Activated T-helper 17 cell treated with anti-CD3 and anti-CD28 coated beads, Interleukin-2, amount 50 U/mL, for 72 hours (primary cell): ENCODE measurements around the gene OR2H1. TPM values are rescaled to one million over a fixed set of nuclear protein-coding genes. Genes with fewer than 3 reads are reported as not detected.

Experiments used
- ATAC-seq: fragments of 150-1000 bp; cut with Tn5 transposase; replicated peaks from 2 replicates; pipeline ENCODE4 v1.10.0; 2021; ENCODE audit warnings: mild to moderate bottlenecking, moderate library complexity
- H3K27ac Mint-ChIP-seq: one replicate; pipeline ENCODE4 v1.8.0; 2022; ENCODE audit warnings: mixed read lengths
- H3K27me3 Mint-ChIP-seq: one replicate; pipeline ENCODE4 v1.8.0; 2022; ENCODE audit warnings: mixed read lengths
- H3K36me3 Mint-ChIP-seq: one replicate; pipeline ENCODE4 v1.8.0; 2022; ENCODE audit warnings: low read depth, mild to moderate bottlenecking, mixed read lengths
- H3K4me1 Mint-ChIP-seq: one replicate; pipeline ENCODE4 v1.8.0; 2022; ENCODE audit warnings: mixed read lengths
- H3K4me3 Mint-ChIP-seq: one replicate; pipeline ENCODE4 v1.8.0; 2022; ENCODE audit warnings: mild to moderate bottlenecking, mixed read lengths
- H3K9me3 Mint-ChIP-seq: one replicate; pipeline ENCODE4 v1.8.0; 2022; ENCODE audit warnings: mixed read lengths
- total RNA-seq, 2 donors: library from RNA; stranded (reverse); gene quantifications; one replicate each; pipeline ENCODE4 v1.2.3, GENCODE V29; 2022

OR2H1 gene
- total RNA-seq, 2 donors from 2014 or later = not detected

DNA sequence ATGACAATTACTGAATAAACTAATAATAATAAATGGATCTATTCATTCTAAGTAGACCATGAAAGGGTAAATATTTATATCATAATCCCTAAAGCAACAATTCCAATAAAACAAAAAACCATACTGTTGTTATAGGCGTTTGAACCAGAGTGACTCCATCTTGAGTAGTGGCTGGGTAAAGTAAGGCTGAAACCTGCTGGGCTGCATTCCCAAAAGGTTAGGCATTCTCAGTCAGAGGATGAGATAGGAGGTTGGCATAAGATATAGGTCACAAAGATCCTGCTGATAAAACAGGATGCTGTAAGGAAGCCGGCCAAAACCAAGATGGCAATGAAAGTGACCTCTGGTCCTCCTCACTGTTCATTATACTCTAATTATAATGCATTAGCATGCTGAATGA lies 8.3 kb downstream of the OR2H1 start:
- Mint-ChIP-seq H3K4me1 (no peaks in the 10 kb centered on the region), H3K9me3 (no peaks in the 10 kb centered on the region), H3K36me3 (no peaks in the 10 kb centered on the region), H3K27ac (no peak overlapping the region), H3K4me3 (no peak overlapping the region), H3K27me3 (peaks cover 21% of the 10 kb centered on the region)
- no peak for ATAC-seq

DNA sequence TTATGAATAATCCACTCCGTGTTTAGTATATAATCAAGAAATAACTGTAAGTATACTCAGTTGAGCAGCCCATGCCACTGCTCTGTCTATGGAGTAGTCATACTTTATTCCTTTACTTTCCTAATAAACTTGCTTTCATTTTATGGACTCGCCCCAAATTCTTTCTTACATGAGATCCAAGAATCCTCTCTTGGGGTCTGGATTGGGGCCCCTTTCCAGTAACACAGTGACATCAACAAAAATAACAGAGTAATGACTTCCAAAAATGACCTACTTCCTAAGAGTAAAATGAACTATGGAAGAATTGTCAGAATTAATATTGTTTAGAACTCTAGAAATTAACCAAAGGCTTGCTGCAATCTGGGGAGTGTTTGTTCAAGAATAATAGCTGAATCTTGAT lies 8.8 kb downstream of the OR2H1 start:
- H3K4me3 Mint-ChIP-seq = no peak overlapping the region
- ATAC-seq = no peak
- H3K27me3 Mint-ChIP-seq = peaks cover 21% of the 10 kb centered on the region
- H3K9me3 Mint-ChIP-seq = no peaks in the 10 kb centered on the region
- no peak overlapping the region for H3K27ac Mint-ChIP-seq
- no peaks in the 10 kb centered on the region for H3K4me1 Mint-ChIP-seq
- H3K36me3 Mint-ChIP-seq = no peaks in the 10 kb centered on the region

DNA sequence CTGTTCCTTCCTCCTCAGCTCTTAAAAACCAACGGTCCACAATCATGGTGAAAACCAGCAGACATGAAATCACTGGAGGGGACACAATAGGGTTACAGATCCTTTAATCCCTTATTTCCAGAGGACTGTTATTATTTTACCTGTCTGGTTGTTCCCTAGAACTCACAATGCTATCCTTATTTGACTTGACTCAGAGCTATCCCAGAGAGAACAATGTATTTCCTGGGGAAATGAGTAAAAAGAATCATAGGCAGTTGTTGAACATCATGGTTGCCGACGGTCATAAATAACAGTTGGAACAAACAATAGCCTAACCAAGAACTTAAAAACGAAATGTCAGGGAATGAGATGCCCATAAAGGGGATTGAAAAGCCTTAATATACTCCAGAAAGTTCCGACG lies 9.3 kb downstream of the OR2H1 start:
- Mint-ChIP-seq H3K27ac (no peak overlapping the region), H3K27me3 (peaks cover 19% of the 10 kb centered on the region), H3K4me3 (no peak overlapping the region), H3K9me3 (no peaks in the 10 kb centered on the region), H3K4me1 (no peaks in the 10 kb centered on the region), H3K36me3 (no peaks in the 10 kb centered on the region)
- ATAC-seq = no peak

DNA sequence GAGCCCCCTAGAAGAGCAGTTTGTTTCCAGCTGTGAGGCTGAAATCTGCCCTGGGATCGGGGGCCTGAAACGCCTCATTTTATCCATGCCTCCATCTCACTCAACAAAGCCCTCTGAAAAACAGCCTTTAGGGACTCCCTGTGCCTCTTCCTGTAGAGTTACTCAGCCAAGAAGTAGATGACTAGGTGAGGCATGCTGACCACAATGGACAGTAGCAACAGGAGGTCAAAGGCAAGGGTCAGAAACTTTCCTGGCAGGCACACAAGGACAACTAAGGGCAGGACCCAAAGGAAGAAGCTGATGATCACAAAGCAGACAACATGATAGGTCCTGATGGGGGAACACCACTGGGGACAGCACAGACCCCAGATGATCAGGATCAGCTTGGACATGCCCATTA lies 18.0 kb downstream of the OR2H1 start:
- Mint-ChIP-seq H3K4me3 (no peak overlapping the region), H3K9me3 (no peaks in the 10 kb centered on the region), H3K4me1 (no peaks in the 10 kb centered on the region), H3K27ac (no peak overlapping the region), H3K36me3 (no peaks in the 10 kb centered on the region), H3K27me3 (peaks cover 10% of the 10 kb centered on the region)
- ATAC-seq = no peak

DNA sequence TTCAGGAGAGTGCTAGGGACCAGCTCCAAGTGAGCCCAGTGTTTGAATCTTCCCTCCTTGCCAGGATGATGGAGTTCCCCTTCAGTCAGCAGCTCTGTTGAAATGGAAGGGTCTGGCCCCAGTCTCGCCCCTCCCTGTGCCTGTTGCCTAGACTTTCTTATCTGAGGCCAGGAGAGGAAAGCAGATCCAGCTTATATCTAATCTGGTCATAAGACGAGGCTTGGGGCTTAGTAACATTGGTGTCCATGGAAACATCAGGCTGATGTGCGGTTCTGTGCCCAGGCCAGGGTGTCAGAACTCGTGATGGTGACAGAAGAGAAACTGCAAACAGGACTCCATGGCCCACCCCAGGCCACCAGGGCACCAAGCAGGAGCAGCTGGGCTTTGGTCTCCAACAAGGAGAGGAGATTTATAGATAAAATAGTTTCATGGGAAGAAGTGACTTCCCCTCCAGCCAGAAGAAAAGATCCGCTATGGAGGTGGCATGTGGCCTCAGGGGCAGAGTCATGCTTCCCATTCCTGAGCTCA lies 21.0 kb downstream of the OR2H1 start:
- H3K4me3 Mint-ChIP-seq = no peak overlapping the region
- ATAC-seq = no peak
- no peaks in the 10 kb centered on the region for H3K4me1 Mint-ChIP-seq
- no peaks in the 10 kb centered on the region for H3K9me3 Mint-ChIP-seq
- H3K27me3 Mint-ChIP-seq = peaks cover 4% of the 10 kb centered on the region
- no peak overlapping the region for H3K27ac Mint-ChIP-seq
- H3K36me3 Mint-ChIP-seq = no peaks in the 10 kb centered on the region

DNA sequence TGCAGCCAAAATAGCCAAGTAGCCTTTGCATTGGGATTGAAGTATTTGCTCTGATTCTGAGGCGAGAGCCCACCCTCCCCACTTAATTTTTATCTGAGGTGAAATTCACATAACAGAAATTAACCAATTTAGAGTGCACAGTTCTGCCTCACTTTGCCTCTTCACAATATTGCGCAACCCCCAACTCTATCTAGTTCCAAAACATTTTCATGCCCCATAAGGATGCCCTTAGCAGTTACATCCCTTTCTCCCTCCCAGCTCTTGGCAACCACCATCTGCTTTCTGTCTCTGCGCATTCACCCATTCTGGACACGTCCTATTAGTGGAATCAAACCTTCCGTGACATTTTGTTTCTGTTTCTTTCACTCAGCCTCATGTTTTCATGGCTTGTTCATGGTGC lies 21.8 kb downstream of the OR2H1 start:
- H3K9me3 Mint-ChIP-seq = no peaks in the 10 kb centered on the region
- no peaks in the 10 kb centered on the region for H3K4me1 Mint-ChIP-seq
- H3K4me3 Mint-ChIP-seq = no peak overlapping the region
- no peaks in the 10 kb centered on the region for H3K36me3 Mint-ChIP-seq
- no peaks in the 10 kb centered on the region for H3K27me3 Mint-ChIP-seq
- H3K27ac Mint-ChIP-seq = no peak overlapping the region
- ATAC-seq = no peak

DNA sequence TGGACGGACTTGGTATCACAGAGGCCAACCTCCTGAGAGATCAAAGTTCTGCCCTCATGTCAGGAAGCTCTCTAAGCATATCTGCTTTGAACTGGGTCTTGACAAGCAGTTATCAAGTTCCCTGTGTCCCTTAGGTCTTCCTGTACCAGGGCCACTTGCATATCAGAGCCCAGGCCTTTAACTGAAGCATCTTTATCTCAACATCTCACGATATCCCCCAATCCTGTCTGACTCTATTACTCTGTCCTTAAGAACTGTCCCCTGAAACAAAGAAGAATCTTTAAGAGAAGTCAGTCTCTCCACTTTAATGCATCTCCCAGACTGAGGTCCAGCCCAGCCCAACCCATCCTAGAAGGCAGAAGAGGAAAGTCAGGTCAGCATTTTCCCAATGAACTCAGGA lies 22.6 kb downstream of the OR2H1 start:
- no peaks in the 10 kb centered on the region for H3K4me1 Mint-ChIP-seq
- H3K36me3 Mint-ChIP-seq = no peaks in the 10 kb centered on the region
- no peak for ATAC-seq

DNA sequence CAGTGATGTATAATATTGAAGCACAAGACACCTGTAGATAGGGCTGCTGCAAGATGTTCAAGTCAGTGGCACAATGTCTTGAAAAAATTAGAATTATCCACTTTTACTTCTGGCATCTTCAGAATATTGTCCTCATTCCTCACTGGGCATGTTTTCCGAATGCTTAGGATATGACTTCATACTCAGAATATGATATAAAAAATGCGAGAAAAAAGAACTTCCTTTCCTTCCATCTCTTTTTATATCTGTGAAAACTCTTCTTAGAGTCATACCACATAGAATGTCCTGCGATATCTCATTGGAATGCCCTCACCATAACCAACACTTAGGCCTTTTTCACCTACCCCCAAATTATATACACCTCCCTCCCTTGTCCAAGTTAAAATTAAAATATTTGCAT lies 26.2 kb downstream of the OR2H1 start:
- no peak for ATAC-seq
- no peaks in the 10 kb centered on the region for H3K4me1 Mint-ChIP-seq
- H3K9me3 Mint-ChIP-seq = no peaks in the 10 kb centered on the region
- peaks cover 14% of the 10 kb centered on the region for H3K27me3 Mint-ChIP-seq
- H3K27ac Mint-ChIP-seq = no peak overlapping the region
- no peak overlapping the region for H3K4me3 Mint-ChIP-seq
- no peaks in the 10 kb centered on the region for H3K36me3 Mint-ChIP-seq

More for the DNA sequence above, 22.6 kb downstream of the OR2H1 start:
- Mint-ChIP-seq H3K9me3 (no peaks in the 10 kb centered on the region), H3K27me3 (no peaks in the 10 kb centered on the region), H3K4me3 (no peak overlapping the region), H3K27ac (no peak overlapping the region)

DNA sequence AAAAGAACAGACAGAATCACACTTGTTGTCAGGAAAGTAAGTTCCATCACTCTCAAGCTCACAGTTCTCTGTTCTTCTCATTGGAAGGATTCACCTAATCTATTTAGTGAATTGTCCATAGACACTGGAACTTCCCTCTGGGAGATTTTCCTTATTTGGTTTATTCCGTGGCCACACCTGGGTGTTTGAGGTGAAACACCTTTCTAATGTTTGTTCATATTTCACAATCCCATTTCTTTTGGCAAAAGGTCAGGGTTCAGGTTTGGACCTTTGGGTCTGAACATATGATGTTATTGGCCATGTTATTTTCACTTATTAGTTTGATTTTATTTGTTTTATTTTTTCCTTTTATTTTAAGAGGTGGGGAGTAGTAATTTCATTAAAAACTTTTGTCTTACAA lies 26.8 kb downstream of the OR2H1 start:
- Mint-ChIP-seq H3K27ac (no peak overlapping the region), H3K9me3 (no peaks in the 10 kb centered on the region), H3K4me1 (no peaks in the 10 kb centered on the region), H3K4me3 (no peak overlapping the region), H3K27me3 (peaks cover 14% of the 10 kb centered on the region), H3K36me3 (no peaks in the 10 kb centered on the region)
- no peak for ATAC-seq

DNA sequence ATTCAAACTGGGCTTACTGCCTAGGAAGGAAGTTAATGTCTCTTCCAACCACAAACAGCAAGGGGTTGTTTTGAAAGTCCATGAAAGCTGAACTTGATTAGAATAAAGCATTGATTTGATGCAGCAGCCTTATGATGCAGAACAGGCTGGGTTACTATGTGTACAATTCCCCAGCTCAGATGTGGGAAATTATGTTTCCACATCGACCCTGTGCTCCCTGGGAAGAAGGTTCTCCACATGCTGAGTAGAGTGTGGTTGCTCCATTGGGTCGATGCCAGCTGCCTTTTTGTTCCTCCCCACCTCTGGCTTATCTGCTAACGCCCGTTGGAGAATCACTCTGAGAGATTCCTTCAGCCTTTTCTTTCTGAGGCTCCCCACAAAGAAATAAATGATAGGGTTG lies 29.6 kb downstream of the OR2H1 start:
- Mint-ChIP-seq H3K9me3 (no peaks in the 10 kb centered on the region), H3K27me3 (peaks cover 17% of the 10 kb centered on the region), H3K27ac (no peak overlapping the region), H3K4me3 (no peak overlapping the region), H3K4me1 (no peaks in the 10 kb centered on the region), H3K36me3 (no peaks in the 10 kb centered on the region)
- no peak for ATAC-seq

DNA sequence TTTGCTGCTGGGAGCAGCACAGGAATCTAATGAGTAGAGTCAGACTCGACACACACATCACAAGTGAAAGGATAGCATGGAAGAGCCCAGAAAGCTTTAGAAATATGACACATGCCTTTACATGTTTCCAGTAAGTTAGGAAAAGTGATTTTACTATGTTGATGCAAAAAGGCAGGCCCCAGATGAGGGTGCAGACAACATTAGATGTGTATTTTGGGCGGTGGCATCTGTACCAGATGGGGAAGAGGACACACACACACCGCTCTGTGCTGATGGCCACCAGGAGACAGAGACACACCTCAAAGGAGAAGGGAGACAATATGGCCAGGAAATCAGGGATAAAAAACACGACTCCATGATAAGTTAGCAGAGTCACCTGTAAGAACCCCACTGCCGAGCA lies 30.2 kb downstream of the OR2H1 start:
- Mint-ChIP-seq H3K4me1 (no peaks in the 10 kb centered on the region), H3K9me3 (no peaks in the 10 kb centered on the region), H3K4me3 (no peak overlapping the region), H3K27me3 (peaks cover 17% of the 10 kb centered on the region), H3K36me3 (no peaks in the 10 kb centered on the region), H3K27ac (no peak overlapping the region)
- no peak for ATAC-seq

DNA sequence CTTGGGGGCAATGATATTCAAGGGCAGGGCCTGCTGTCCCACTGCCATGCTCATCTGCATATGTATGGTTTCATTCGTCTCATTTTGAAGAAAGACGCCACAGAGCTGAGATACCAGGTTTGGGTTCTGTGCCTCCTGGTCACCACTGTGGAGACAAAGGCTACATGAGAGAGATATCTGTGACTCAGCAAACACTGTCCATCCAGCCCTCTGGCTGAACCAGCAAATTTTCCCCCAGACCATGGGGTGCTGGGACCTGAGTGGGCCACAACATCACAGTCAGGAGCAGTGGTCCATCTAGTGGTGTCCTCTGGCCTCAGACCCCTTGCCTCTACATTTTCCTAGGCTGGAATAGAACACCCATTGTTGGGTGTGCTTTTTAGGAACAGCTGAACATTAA lies 30.7 kb downstream of the OR2H1 start, which contains the start of gene MAS1L:
Gene MAS1L, minus strand, starts transcription at position 297 of the 400 bp plus-strand sequence. Its CDS starts 54 bp downstream, at position 243.
- Mint-ChIP-seq H3K4me3 (no peak within 1 kb of the TSS), H3K27me3 (peaks cover 17% of the 10 kb centered on the region), H3K27ac (no peak within 1 kb of the TSS), H3K9me3 (no peaks in the 10 kb centered on the region), H3K4me1 (no peaks in the 10 kb centered on the region), H3K36me3 (no peaks in the 10 kb centered on the region)
- no peak for ATAC-seq

DNA sequence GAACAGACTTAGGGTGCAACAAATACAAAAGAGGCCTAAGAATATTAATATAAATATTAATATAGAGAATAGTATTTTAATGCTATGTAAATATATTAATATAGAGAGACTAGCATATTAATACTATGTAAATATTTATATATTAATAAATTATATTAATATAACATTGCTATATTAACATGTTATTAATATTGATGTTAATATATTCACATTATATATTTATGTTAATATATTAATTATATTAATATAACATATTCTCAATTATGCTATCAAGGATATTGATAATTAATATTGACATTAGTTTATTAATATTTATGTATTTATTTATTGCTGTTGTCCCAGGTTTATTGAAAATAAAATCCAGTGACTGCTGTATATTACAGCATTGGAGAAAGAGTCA lies 31.9 kb downstream of the OR2H1 start:
- Mint-ChIP-seq H3K36me3 (no peaks in the 10 kb centered on the region), H3K4me3 (no peak overlapping the region), H3K27me3 (peaks cover 20% of the 10 kb centered on the region), H3K9me3 (no peaks in the 10 kb centered on the region), H3K4me1 (no peaks in the 10 kb centered on the region), H3K27ac (no peak overlapping the region)
- ATAC-seq = no peak

DNA sequence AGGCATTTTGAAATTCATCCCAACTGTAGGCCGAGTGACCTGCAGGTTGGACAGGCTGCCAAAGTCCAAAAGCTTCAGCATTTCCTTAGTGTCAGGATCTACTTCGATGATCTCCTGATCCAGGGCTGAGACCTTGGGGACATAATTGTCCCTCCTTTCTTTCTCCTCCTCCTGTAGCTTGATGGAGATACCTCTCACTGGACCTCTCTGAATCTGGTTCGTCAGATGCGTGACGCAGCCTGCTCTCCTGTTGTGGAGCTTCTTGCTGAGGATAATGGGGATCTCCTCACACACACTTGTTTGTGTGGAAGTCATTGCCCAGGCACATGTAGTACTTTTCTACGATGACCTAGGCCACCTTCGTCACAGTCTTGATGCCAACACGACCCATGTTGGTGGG lies 32.3 kb downstream of the OR2H1 start:
- Mint-ChIP-seq H3K36me3 (no peaks in the 10 kb centered on the region), H3K4me3 (no peak overlapping the region), H3K9me3 (no peaks in the 10 kb centered on the region)

DNA sequence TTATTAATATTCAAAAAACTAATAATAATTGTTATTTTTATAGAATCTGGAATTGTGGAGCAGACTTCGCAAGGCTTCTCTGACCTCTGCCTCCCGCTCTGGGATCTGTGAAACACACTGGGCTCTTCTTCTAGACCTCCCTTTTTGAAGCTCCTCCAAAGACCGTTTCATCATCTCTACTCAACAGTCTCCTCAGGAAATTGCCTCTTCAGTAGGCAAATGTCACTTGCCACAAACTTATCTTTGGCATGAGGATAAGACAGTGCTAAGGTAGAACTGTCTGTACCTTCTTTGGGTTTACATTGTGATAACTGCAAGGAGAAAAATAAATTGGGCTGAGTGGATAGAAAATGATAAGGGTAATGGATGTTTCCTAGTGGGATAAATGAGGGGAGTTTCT lies 33.1 kb downstream of the OR2H1 start:
- Mint-ChIP-seq H3K9me3 (no peaks in the 10 kb centered on the region), H3K4me1 (no peaks in the 10 kb centered on the region)
- ATAC-seq = no peak

More for the DNA sequence above, 32.3 kb downstream of the OR2H1 start:
- peaks cover 20% of the 10 kb centered on the region for H3K27me3 Mint-ChIP-seq
- H3K27ac Mint-ChIP-seq = no peak overlapping the region
- H3K4me1 Mint-ChIP-seq = no peaks in the 10 kb centered on the region
- ATAC-seq = no peak

DNA sequence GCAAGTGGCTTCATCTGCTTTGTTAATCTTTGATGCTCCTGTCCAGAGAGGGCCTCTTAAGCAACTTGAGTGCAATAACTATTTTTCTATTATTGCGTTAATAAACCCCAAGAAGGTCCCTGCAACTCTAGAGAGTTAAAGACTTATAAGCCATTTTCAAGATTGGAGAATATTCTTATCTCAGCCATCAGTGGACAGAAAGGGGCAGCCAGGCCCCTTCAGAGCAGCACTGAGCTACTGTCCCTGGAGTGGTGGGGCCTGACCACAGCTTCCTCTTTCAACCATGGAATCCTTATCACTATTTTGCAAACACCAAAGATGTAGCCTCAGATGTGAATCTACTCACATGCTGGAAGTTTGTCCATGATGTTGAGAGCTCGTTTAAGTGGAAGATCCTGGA lies 33.6 kb downstream of the OR2H1 start:
- no peak for ATAC-seq
- H3K4me3 Mint-ChIP-seq = no peak overlapping the region
- no peaks in the 10 kb centered on the region for H3K36me3 Mint-ChIP-seq
- no peak overlapping the region for H3K27ac Mint-ChIP-seq
- no peaks in the 10 kb centered on the region for H3K4me1 Mint-ChIP-seq
- no peaks in the 10 kb centered on the region for H3K9me3 Mint-ChIP-seq
- peaks cover 15% of the 10 kb centered on the region for H3K27me3 Mint-ChIP-seq

More for the DNA sequence above, 33.1 kb downstream of the OR2H1 start:
- H3K36me3 Mint-ChIP-seq = no peaks in the 10 kb centered on the region
- H3K27me3 Mint-ChIP-seq = peaks cover 16% of the 10 kb centered on the region
- no peak overlapping the region for H3K27ac Mint-ChIP-seq
- H3K4me3 Mint-ChIP-seq = no peak overlapping the region
